ENCODE measurements around the gene AFAP1. TPM values are rescaled to one million over a fixed set of nuclear protein-coding genes. Genes with fewer than 3 reads are reported as not detected.
A peak's percentile ranks its signal among the peaks of the same experiment; 100 is the strongest.

Gene AFAP1
- total RNA-seq, 1 donor from 2014 or later = 55.6 TPM

GRCh38 chr4:7722766-7723387 is 216.8 kb downstream of the AFAP1 start:
- no peak overlapping the region for H3K4me3 ChIP-seq (ENCODE audit: low read depth, low read length)
- DNase-seq (ENCODE audit: low read depth) = no peak
- no peak for TF ChIP-seq CTCF (IDR thresholded peaks at IDR 0.05; ENCODE audit: insufficient read depth, low read length, poor library complexity, severe bottlenecking)
- peaks cover 18% of the 10 kb centered on the region for H3K27me3 ChIP-seq (ENCODE audit: control insufficient read depth, insufficient read depth, low read length)
- no peaks in the 10 kb centered on the region for H3K36me3 ChIP-seq (ENCODE audit: control insufficient read depth, insufficient read depth, low read length)

- peaks cover 19% of the 10 kb centered on the region for H3K27me3 ChIP-seq (ENCODE audit: control insufficient read depth, insufficient read depth, low read length)
- no peak for DNase-seq (ENCODE audit: low read depth)
- H3K4me3 ChIP-seq (ENCODE audit: low read depth, low read length) = no peak overlapping the region
- no peak for TF ChIP-seq CTCF (IDR thresholded peaks at IDR 0.05; ENCODE audit: insufficient read depth, low read length, poor library complexity, severe bottlenecking)
- no peaks in the 10 kb centered on the region for H3K36me3 ChIP-seq (ENCODE audit: control insufficient read depth, insufficient read depth, low read length)
Measured at GRCh38 chr4:7721984-7722551, 217.6 kb downstream of the AFAP1 start.

GRCh38 chr4:7719354-7720174 is 220.1 kb downstream of the AFAP1 start:
- Histone ChIP-seq H3K4me3 (ENCODE audit: low read depth, low read length) (no peak overlapping the region), H3K27me3 (ENCODE audit: control insufficient read depth, insufficient read depth, low read length) (peaks cover 19% of the 10 kb centered on the region), H3K36me3 (ENCODE audit: control insufficient read depth, insufficient read depth, low read length) (no peaks in the 10 kb centered on the region)
- peak; percentile 80 for TF ChIP-seq CTCF (IDR thresholded peaks at IDR 0.05; ENCODE audit: insufficient read depth, low read length, poor library complexity, severe bottlenecking)
- no peak for DNase-seq (ENCODE audit: low read depth)

GRCh38 chr4:7717946-7718490 is 221.6 kb downstream of the AFAP1 start:
- no peak overlapping the region for H3K4me3 ChIP-seq (ENCODE audit: low read depth, low read length)
- DNase-seq (ENCODE audit: low read depth) = no peak
- H3K36me3 ChIP-seq (ENCODE audit: control insufficient read depth, insufficient read depth, low read length) = no peaks in the 10 kb centered on the region
- no peak for TF ChIP-seq CTCF (IDR thresholded peaks at IDR 0.05; ENCODE audit: insufficient read depth, low read length, poor library complexity, severe bottlenecking)
- peaks cover 19% of the 10 kb centered on the region for H3K27me3 ChIP-seq (ENCODE audit: control insufficient read depth, insufficient read depth, low read length)

- DNase-seq (ENCODE audit: low read depth) = no peak
- Histone ChIP-seq H3K27me3 (ENCODE audit: control insufficient read depth, insufficient read depth, low read length) (peaks cover 19% of the 10 kb centered on the region), H3K36me3 (ENCODE audit: control insufficient read depth, insufficient read depth, low read length) (no peaks in the 10 kb centered on the region), H3K4me3 (ENCODE audit: low read depth, low read length) (no peak overlapping the region)
- no peak for TF ChIP-seq CTCF (IDR thresholded peaks at IDR 0.05; ENCODE audit: insufficient read depth, low read length, poor library complexity, severe bottlenecking)
Measured at GRCh38 chr4:7717161-7717560, 222.5 kb downstream of the AFAP1 start.

Measured in kidney epithelial cell (primary cell).